DMS153 treated with DMSO at 0.1 percent for 48 hours (cell line): Measurements from ENCODE around the gene KL.

Source experiments
- DNase-seq: peaks from one replicate; lab custom pipeline; 2025; ENCODE audit not compliant: unreplicated experiment; lab: John Stamatoyannopoulos, UW

Gene KL

DNA sequence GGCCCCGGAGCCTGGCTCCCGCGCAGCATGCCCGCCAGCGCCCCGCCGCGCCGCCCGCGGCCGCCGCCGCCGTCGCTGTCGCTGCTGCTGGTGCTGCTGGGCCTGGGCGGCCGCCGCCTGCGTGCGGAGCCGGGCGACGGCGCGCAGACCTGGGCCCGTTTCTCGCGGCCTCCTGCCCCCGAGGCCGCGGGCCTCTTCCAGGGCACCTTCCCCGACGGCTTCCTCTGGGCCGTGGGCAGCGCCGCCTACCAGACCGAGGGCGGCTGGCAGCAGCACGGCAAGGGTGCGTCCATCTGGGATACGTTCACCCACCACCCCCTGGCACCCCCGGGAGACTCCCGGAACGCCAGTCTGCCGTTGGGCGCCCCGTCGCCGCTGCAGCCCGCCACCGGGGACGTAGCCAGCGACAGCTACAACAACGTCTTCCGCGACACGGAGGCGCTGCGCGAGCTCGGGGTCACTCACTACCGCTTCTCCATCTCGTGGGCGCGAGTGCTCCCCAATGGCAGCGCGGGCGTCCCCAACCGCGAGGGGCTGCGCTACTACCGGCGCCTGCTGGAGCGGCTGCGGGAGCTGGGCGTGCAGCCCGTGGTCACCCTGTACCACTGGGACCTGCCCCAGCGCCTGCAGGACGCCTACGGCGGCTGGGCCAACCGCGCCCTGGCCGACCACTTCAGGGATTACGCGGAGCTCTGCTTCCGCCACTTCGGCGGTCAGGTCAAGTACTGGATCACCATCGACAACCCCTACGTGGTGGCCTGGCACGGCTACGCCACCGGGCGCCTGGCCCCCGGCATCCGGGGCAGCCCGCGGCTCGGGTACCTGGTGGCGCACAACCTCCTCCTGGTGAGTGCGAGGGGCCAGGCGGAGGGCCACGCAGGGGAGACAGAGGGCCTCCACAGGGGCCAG is at the start of gene KL:
Gene KL (plus strand): TSS at position 10 of the 909 bp plus-strand sequence. CDS start 18 bp downstream, at position 28.
- peak; percentile 28 for DNase-seq

DNA sequence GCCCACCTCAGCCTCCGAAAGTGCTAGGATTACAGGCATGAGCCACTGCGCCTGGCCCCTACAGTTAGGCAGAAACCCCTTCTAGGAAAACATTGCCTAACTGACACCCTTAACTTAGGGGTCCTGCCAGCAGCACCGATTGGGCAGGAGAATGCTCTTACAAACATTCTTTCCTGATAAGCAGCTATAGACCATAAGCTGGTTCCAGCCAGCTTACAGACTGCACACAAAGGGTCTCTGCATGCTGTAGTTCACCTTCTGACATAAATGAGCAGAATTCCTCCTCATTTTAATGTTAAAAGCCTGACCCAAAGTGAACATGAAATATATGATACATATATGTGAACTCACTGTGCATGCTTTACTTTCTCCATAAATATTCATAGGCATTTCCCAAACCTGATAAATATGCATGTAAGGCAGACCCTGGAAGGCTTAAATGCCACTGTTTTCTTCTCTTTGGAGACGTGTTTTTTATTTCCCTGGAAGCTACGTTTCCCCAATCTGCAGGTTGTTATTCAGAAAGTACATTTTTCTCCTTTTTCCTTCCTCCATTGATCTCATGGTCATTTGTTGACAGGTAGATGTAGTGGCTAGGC is 48.5 kb upstream of the KL start:
- DNase-seq, result no peak

DNA sequence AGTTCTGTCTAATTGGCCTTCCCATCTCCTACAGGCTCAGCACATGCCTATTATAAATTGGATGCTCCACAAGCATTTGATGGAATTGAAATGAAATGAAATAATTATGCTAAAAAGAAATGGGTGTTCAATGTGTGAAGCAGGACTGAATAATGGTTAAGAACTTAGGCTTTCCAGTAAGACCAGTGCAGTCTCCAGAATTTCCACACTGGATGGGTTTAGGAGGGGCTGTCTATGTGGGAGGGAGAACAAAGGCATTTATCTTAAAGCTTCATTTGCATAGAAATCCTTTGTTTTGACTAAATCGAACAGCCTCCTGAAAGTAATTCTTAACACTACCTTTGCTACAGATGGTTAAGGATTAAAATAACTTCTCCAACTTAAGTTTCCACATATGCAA is 47.9 kb upstream of the KL start:
- no peak for DNase-seq

DNA sequence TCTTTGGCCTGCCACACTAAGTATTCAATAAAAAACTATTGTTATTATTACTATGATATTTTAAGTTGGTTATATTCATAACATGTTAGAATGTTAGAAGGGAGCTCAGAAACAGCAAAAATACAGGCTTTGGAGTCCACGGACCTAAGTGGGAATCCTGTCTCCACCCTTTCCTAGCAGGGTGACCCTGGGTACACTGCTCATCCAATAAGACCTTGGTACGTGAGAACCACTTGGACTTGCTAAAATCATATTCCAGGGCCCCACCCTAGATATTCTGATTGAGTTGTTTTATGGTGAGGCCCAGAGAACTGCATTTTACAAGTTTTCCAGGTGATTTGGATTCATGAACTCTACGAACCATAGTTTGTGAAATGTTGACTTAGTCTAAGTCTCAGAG is 47.4 kb upstream of the KL start:
- no peak for DNase-seq

DNA sequence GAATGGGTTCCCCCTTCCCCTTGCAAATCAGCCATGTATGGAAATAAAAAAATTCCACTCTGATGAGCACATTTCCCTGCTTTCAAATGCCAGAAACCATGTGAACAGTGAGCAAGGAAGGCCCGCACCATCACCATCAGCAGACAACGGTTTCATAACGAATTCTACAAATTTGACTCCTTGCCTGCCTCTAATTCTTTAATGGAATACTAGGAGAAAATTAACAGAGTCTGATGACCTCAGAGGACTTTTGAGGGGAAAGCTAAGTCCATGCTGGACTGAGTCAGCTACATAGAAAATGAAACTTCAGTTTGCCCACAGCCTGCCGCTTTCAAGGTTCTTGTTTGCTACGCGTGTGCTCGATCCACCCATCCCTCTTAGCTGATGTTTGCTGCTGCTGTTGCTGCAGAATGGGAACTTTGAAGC is 46.7 kb upstream of the KL start:
- DNase-seq, result no peak

DNA sequence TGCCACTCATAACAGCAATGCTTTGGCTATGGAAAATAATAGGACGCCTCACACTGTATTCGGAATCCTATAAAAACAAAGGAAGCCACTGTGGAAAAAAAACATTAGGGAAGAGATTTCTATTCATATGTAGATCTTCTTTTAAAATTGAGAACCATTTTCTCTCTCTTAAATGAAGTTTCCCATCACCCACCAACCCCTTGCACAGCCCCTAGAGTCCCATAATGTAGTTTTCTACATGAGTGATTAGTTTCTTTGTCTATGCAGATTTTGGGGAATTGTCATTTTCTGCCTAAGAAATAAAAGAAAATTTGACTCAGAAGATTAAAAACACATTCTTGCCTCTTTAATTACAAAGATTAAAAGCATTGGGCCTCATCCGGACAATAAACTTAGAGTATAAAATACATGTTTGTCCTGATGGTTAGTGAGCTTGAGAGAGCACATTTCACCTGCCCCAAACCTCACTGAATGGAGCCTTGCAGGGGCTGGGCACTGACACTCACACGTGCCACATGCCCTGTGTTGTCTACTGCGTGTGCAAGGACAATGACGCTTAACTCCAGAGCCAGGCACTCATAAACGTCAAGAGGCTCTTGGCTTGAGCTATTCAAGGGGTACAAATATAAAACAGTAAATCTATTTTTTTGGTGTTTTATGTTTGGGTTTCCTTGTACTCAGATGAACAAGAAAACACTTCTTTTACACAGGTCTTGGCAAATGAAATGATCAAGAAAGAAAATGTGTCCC is 40.0 kb upstream of the KL start:
- DNase-seq, result peak; percentile 45

DNA sequence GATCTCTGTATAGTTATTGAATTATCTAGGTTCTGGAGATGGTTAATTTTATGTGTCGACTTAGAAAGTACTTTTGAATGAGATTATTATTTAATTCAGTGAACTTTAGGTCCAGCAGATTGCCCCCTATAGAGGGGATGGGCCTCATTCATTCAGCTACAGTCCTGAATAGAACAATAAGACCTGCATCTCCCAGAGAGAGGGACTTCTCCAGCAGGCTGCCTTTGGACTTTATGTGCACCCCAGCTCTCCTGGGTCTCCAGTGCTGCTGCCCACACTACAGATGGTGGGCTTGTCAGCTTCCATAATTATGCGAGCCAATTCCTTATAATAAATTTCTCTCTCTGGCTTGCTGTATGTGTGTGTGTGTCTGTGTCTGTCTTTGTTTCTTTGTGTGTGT is 39.3 kb upstream of the KL start:
- no peak for DNase-seq

DNA sequence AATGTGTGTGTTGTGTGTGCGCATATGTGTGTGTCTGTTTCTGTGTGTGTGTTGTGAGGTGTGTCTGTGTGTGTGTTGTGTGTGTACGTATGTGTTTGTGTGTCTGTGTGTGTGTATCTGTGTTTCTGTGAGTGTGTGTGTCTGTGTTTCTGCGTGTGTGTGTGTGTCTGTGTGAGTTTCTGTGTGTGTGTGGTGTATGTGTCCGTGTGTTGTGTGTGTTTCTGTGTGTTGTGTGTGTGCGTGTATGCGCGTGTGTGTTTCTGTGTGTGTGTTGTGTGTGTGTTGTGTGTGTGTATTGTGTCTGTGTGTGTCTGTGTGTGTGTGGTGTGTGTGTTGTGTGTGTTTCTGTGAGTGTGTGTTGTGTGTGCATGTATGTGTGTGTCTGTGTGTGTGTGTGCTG is 38.9 kb upstream of the KL start:
- no peak for DNase-seq

DNA sequence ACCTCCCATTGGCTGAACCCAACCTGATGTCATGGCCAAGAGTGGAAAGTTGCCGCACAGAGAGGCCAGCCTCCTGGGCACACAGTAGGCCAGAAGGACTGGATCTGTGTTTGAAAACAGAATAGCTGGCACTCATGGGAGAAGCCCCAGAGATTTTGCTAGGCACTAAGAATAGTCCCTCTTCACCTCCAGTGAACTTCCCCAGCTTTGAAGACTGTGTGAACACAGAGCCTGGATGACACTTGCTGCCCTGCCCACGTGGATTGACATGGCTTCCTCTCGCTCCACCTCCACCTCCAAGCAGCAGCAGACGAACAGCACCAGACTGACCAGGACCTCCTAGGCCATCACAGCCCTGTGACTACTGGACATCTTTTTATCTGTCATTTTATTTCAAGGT is 37.9 kb upstream of the KL start:
- no peak for DNase-seq

DNA sequence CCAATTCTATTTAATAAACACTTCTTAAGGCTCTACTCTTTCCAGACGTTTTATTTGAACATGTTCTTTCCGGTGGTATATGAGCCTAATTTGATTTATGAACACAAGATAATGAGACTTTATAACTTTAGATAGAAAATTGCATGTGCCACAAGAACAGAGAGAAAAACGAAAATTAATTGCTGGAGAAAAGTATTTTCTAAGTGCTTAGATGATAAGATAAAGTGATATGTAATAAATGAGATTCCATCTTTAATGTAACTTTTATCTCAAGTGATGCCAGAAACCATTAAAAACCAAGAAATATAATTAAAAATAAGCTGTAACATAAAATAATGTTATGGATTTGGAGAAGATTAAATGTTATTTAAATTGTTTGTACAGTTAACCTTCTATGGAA is 33.2 kb upstream of the KL start:
- DNase-seq, result no peak

DNA sequence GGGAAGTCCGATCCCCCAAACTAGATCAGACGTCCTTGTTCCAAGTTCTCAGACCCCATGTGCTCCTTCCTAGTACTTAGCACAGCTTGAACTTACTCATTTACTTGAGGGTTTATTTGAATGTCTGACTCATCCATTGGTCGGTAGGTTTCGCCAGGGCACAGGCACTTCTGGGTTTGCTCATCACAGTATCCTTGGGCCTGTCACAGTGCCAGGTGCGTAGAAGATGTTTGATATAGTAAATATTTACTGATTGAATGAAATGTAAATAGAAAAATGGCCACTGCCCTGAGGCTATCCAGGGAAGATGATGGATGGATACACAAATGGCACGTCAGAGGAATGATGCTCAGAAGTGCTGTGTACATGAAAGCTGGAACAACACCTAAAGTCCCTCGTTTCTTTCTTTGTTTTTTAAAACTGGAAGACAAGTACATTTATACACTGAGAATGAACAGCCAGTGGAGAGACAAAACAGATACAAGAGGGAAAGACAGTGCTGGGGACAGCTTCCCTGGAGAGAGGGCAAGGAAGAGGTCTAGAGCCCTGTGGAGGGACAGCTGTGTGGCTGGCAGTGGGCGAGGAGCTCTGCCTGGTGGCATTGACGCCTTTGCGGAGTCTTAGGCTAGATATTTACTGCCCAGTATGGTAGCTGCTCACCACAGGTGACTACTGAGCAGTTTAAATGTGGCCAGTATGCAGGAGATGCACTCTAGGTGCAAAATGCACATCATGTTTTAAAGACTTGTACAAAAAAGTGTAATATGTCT is 31.2 kb upstream of the KL start:
- peak; percentile 33 for DNase-seq

DNA sequence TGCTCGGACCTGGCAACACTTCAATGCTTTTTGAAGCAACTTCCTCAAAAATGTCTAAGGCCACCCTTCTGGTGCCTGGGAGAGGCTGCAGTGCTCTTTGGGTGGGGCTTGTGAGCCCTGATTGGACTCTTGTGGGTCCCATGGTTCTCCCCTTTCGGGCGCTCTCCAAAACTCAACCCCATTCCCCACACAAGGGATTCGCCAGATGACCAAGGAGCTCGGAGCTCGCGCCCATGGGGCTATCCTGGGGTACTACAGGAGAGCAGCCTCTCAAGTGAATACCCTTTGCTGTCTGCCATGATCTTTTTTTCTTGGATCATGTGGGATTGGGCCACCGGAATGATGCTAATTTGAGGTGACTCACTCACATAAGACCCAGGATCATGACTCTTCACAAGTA is 29.7 kb upstream of the KL start:
- no peak for DNase-seq

DNA sequence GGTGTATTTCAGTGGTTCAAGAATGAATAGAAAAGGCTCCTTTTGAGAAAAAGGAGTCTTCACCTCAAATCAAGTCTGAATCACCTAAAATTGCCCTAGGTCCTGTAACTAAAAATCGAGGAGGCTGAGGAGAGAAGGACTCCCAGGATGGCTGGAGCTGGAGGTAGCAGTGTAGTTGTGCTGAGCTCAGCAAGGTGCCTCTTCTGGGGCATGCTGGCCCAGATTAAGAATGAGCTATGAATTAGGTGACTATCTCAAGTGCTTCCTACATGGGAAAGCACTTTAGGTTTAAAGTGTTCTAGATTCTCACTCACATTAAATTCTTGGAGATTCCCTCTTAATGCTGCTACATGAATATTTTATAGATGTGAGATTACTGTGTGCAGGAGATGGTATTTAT is 28.8 kb upstream of the KL start:
- DNase-seq, result no peak

DNA sequence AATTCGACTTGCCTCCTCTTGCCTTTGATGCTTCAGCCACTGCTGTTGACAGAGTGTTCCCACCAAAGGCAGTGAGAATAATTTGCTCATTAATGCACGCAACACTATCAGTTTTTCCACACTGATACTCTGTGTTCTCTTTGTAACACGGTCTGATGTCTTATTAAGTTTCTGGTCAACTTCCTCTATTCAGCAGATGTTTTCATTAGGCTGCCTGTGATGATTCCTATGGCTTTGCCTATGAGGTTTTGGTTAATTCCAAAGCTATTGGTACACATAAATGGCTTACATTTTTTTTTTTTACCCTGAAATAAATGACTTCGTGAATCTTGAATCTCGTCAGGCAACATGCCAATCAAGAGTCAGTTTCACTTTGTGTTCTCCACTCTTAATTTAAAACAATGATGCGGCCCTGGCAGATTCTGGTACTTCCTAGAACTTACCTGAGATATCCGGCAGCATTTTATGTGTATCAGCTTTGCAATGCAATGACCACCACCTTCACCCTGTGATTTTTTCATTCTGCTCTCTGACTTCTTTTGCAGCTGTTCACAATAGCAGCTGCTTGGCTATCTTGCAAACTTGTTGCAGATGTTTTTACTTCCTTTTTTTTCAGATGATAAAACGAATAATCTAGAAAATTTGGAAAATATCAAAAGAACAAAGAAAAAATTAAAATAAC is 27.5 kb upstream of the KL start:
- DNase-seq, result no peak

DNA sequence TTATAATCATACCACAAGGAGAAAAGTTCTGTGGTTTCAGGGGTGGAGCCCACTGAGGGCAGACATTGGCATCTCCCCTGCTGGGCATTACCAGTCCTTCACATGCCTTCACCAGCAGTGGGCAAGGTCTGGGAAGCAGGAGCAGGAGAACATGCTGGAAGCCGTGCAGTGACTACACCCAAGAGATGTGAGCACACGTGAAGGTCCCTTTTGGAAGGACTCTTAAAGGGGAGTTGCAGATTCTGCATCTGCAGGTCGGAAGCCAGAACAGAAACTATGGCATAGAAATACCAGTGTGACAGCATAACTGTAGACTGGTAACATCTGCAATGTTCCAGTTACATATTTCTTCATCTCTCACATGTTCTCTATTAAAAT is 26.9 kb upstream of the KL start:
- no peak for DNase-seq

DNA sequence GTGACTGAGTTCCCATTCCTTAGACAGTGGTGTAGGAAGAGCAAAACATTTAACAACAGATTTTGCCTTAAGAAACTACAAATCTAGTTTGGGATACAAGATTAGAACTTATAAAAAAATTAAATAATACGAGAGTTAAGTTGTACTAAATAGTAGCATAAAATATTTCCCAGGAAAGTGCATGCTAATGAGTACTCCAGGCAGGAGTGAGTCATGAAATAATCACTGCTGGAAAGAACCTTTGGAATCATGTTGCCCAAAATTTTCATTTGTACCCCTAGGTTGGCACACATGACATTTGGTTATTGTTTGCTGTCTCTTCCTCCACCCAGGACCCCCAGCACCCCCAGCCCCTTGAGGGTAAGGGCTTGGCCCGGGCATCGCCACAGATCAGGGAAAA is 26.3 kb upstream of the KL start:
- DNase-seq, result no peak

DNA sequence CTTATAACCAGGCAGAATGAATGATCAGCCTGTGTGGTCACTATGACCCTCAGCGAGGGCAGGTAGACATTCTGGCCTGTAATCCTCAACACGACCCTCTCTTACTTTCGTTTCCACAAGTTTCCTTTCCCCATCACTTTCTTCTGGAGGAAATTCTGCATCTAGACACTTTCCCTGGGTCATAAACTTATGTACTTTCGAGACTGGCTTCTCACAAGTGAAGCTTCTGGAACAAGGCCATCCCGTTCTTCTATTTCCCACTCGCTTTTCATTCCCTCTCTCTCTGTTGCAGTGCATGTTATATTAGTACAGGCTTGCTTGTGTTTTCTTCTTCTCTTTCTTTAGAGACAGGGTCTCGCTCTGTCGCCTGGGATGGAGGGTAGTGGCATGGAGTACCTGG is 23.1 kb upstream of the KL start:
- DNase-seq, result no peak

DNA sequence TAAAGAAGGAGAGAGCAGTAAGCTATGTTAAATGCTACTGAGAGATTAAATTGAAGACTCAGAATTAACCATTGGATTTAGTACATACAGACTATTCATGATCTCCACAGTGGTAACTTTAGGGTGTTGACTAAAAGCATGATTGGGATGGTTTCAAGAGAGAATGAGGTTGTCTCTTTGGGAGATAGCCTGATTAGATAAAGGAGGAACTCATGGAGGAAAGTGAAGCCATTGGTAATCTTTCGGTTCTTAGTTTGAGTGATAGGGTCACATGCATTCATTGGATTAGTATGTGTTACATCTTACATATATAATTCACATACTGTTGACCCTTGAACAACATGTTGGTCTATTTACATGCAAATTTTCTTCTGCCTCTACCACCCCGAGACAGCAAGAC is 18.8 kb upstream of the KL start:
- no peak for DNase-seq

DNA sequence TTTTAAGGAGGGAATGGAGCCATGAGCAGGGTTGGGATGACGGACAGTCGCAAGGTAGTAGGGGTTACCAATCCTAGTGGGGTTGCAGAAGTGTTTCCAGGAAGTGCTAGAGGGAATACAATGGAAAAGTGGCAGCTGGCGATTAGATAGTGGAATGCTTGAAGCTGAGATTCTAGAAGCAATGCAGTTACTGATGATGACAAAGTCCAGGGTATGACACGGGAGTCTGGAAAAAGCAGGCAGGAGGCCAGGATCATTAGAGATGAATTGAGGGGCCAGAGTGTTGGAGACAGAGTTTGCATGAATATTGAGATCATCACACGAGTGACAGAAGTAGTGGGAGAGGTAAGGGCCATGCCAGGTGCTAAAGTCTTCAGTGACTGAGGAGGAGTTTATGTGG is 17.3 kb upstream of the KL start:
- DNase-seq, result no peak

DNA sequence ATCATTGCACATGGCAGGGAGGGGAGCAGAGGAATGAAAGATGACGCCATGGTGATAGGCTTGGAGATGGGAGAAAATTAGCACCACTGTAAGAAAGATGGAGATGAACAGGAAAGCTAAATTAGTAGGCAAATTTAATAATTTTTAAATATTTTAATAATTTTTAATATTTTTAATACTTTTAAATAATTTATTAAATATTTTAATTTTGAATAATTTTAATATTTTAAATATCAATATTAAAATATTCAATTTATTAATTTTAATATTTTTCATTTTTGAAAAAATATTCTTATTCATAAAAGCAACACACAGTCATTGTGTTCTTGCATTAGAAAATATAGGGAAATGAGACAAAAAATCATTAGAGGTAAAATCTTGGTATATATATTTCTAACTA is 15.9 kb upstream of the KL start:
- no peak for DNase-seq
